Heart right ventricle (tissue), 16 donors: Measurements from ENCODE around the gene PPM1N. TPM values are rescaled to one million over a fixed set of nuclear protein-coding genes. Genes with fewer than 3 reads are reported as not detected.

Source experiments
- ATAC-seq, 8 donors: fragments of 200-7000 bp; cut with Tn5 transposase; one replicate each; pipeline ENCODE4 v1.9.1; 2020; ENCODE audit warnings: mild to moderate bottlenecking in 8 of 8, moderate library complexity in 8 of 8, moderate number of reproducible peaks in 1 of 8
- DNase-seq, 2 donors: peaks; one replicate each; pipeline ENCODE4 v3.0.0-alpha.2; 2020
- H3K27ac ChIP-seq, 10 donors: fragments of 200-600 bp; sonication (generic) in 2 of 10; one replicate each; pipeline versions ENCODE4 v1.5.0 to v1.8.0; 2020 to 2022; ENCODE audit warnings: mild to moderate bottlenecking in 3 of 10
- H3K27me3 ChIP-seq, 7 donors: fragments of 200-600 bp; one replicate each; pipeline ENCODE4 v1.8.0; 2021 to 2022; ENCODE audit warnings: mild to moderate bottlenecking in 2 of 7
- H3K36me3 ChIP-seq, 9 donors: fragments of 200-600 bp; sonication (generic) in 1 of 9; one replicate each; pipeline versions ENCODE4 v1.5.0 to v1.8.0; 2020 to 2022; ENCODE audit warnings: mild to moderate bottlenecking in 2 of 9
- H3K4me1 ChIP-seq, 9 donors: fragments of 200-600 bp; sonication (generic) in 1 of 9; one replicate each; pipeline versions ENCODE4 v1.5.0 to v1.8.0; 2020 to 2022; ENCODE audit warnings: mild to moderate bottlenecking in 4 of 9
- H3K4me3 ChIP-seq, 10 donors: fragments of 200-600 bp; sonication (generic) in 2 of 10; one replicate each; pipeline versions ENCODE4 v1.5.0 to v1.8.0; 2020 to 2022; ENCODE audit warnings: mild to moderate bottlenecking in 7 of 10, moderate library complexity in 2 of 10
- H3K9me3 ChIP-seq, 11 donors: fragments of 200-600 bp in 10 of 11; sonication (generic) in 2 of 11; one replicate each; pipeline versions ENCODE4 v1.5.0 to v1.8.0; 2013 to 2022; ENCODE audit warnings: mild to moderate bottlenecking in 2 of 11, control low read depth in 1 of 11, moderate library complexity in 1 of 11
- WGBS, 2 donors: extraction: QIAGEN DNeasy Blood & Tissue Kit; methylation state at CpG; one replicate each; pipeline ENCODE4 v1.1.7; 2013; ENCODE audit warnings: inconsistent platforms in 1 of 2; 5-methylcytosine and 5-hydroxymethylcytosine counted together
- intact Hi-C, 10 donors: fragments of 100-400 bp; cut with DNase I; formaldehyde crosslinking; loops; one replicate each; pipeline versions ENCODE4 v1.11.1 to v1.14.2; 2022
- polyA plus RNA-seq, 2 donors: library from polyadenylated mRNA; stranded (reverse); fragments of 200-250 nt; gene quantifications; one replicate each; pipeline ENCODE4 v1.2.3, GENCODE V29; 2013
- total RNA-seq, 10 donors: library from RNA; stranded (reverse); fragmentation: NEBNext Ultra II Directional in 3 of 10; extraction: Animal tissue kit (Norgen Biotek cat#: 25700) in 3 of 10; gene quantifications; one replicate each; pipeline versions ENCODE4 v1.2.1 to v1.2.4, GENCODE V29; 2021 to 2023
- TF ChIP-seq, protein P1 (sequence below), 9 donors: fragments of 200-600 bp; sonication (generic) in 2 of 9; IDR thresholded peaks; one replicate each; pipeline versions ENCODE4 v1.5.0 to v1.8.0; 2021 to 2022; ENCODE audit warnings: antibody characterized with exemption in 9 of 9, mild to moderate bottlenecking in 5 of 9, moderate library complexity in 1 of 9
- donor health status: Arrhythmogenic right ventricular cardiomyopathy.
- donor health status: ischemic (EF 13 %, LVEDD 7.1; RV severe dilation, severe dysfunction).
- donor health status: healthy with polysubstance abuse.
- donor health status: DM: no; HTN: yes; CAD: no.
- donor health status: DM: no; HTN: no; CAD: no.
- donor health status: ischemic (EF 25% LVEDD 6.9; RV normal size, moderate dysfunction).
- donor health status: ischemic (EF 25% LVEDD 5.7; RV mildly dilated, moderate dysfunction).
- donor health status: healthy.
- donor health status: DM: yes; HTN: yes; CAD: no.
- donor health status: Ischemic cardiomyopathy.
- donor health status: ischemic (EF 35%, LVEDD 5.7; RV mildly dilated, moderate dysfunction).
- donor health status: nonischemic (EF 11% LVEDD 7.7; RV severe dilation, severe dysfunction).
- donor health status: DM: yes; HTN: yes; CAD: no.
- donor health status: PGD.
- donor health status: ischemic (EF 29% LVEDD 5.4; RV normal size, mild dysfunction).
- donor health status: nonischemic (EF 23%, LVEDD 6.1; RV moderate dilation, normal function).

The PPM1N gene
- total and polyA plus RNA-seq, 12 donors = 0.32 to 3.6 (median 0.57) TPM; not detected in 5

DNA sequence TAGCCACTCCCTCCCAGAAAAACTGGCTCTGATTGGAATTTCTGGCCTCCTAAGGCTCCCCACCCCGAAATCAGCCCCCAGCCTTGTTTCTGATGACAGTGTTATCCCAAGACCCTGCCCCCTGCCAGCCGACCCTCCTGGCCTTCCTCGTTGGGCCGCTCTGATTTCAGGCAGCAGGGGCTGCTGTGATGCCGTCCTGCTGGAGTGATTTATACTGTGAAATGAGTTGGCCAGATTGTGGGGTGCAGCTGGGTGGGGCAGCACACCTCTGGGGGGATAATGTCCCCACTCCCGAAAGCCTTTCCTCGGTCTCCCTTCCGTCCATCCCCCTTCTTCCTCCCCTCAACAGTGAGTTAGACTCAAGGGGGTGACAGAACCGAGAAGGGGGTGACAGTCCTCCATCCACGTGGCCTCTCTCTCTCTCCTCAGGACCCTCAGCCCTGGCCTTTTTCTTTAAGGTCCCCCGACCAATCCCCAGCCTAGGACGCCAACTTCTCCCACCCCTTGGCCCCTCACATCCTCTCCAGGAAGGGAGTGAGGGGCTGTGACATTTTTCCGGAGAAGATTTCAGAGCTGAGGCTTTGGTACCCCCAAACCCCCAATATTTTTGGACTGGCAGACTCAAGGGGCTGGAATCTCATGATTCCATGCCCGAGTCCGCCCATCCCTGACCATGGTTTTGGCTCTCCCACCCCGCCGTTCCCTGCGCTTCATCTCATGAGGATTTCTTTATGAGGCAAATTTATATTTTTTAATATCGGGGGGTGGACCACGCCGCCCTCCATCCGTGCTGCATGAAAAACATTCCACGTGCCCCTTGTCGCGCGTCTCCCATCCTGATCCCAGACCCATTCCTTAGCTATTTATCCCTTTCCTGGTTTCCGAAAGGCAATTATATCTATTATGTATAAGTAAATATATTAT, 24.3 kb upstream of the PPM1N start:
- DNase-seq = no peak
- no peaks in the 10 kb centered on the region for H3K9me3 ChIP-seq
- TF ChIP-seq, protein P1, sequence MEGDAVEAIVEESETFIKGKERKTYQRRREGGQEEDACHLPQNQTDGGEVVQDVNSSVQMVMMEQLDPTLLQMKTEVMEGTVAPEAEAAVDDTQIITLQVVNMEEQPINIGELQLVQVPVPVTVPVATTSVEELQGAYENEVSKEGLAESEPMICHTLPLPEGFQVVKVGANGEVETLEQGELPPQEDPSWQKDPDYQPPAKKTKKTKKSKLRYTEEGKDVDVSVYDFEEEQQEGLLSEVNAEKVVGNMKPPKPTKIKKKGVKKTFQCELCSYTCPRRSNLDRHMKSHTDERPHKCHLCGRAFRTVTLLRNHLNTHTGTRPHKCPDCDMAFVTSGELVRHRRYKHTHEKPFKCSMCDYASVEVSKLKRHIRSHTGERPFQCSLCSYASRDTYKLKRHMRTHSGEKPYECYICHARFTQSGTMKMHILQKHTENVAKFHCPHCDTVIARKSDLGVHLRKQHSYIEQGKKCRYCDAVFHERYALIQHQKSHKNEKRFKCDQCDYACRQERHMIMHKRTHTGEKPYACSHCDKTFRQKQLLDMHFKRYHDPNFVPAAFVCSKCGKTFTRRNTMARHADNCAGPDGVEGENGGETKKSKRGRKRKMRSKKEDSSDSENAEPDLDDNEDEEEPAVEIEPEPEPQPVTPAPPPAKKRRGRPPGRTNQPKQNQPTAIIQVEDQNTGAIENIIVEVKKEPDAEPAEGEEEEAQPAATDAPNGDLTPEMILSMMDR (IDR thresholded peaks at IDR 0.05) = no peak
- H3K36me3 ChIP-seq = no peaks in the 10 kb centered on the region
- WGBS, 2 donors = 67 to 70% methylated on average over 27 of the region's 27 CpGs
- no peak for ATAC-seq
- H3K27ac ChIP-seq = no peak overlapping the region
- intact Hi-C loops = loop anchor here in 1 of 10 donors (10.0 kb wide), 1 partner anchor 49 kb away; the partner anchor contains the start of gene ERCC1
- H3K4me1 ChIP-seq = peaks cover 2 to 50% (median 34%) of the 10 kb centered on the region in 9 donors
- peaks cover 0 to 46% (median 0%) of the 10 kb centered on the region in 7 donors for H3K27me3 ChIP-seq
- H3K4me3 ChIP-seq = no peak overlapping the region

DNA sequence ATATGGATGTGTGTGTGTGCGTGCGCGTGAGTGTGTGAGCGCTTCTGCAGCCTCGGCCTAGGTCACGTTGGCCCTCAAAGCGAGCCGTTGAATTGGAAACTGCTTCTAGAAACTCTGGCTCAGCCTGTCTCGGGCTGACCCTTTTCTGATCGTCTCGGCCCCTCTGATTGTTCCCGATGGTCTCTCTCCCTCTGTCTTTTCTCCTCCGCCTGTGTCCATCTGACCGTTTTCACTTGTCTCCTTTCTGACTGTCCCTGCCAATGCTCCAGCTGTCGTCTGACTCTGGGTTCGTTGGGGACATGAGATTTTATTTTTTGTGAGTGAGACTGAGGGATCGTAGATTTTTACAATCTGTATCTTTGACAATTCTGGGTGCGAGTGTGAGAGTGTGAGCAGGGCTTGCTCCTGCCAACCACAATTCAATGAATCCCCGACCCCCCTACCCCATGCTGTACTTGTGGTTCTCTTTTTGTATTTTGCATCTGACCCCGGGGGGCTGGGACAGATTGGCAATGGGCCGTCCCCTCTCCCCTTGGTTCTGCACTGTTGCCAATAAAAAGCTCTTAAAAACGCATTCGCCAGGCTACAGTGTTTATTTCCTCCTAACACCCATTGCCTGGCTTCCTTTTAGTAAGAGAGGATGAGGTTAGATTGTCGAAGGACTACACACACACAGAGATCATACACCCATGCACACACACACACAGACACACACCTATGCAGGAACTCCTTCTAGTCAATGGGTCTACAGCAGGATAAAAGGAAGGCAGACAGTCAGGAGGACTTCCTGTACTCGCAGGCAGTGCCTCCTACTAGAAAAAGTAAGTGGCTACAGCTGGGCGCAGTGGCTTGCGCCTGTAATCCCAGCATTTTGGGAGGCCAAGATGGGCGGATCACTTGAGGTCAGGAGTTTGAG, 23.4 kb upstream of the PPM1N start:
- Histone ChIP-seq H3K4me3 (no peak overlapping the region), H3K9me3 (no peaks in the 10 kb centered on the region), H3K36me3 (no peaks in the 10 kb centered on the region), H3K27me3 (peaks cover 0 to 46% (median 0%) of the 10 kb centered on the region in 7 donors), H3K27ac (no peak overlapping the region), H3K4me1 (peaks cover 2 to 46% (median 31%) of the 10 kb centered on the region in 9 donors)
- intact Hi-C loops = loop anchor here in 1 of 10 donors (10.0 kb wide), 1 partner anchor 50 kb away; the partner anchor contains the start of gene ERCC1
- ATAC-seq (no peak), DNase-seq (no peak)
- TF ChIP-seq, protein P1 (IDR thresholded peaks at IDR 0.05) = no peak
- WGBS, 2 donors = 64 to 68% methylated on average over 28 of the region's 28 CpGs

DNA sequence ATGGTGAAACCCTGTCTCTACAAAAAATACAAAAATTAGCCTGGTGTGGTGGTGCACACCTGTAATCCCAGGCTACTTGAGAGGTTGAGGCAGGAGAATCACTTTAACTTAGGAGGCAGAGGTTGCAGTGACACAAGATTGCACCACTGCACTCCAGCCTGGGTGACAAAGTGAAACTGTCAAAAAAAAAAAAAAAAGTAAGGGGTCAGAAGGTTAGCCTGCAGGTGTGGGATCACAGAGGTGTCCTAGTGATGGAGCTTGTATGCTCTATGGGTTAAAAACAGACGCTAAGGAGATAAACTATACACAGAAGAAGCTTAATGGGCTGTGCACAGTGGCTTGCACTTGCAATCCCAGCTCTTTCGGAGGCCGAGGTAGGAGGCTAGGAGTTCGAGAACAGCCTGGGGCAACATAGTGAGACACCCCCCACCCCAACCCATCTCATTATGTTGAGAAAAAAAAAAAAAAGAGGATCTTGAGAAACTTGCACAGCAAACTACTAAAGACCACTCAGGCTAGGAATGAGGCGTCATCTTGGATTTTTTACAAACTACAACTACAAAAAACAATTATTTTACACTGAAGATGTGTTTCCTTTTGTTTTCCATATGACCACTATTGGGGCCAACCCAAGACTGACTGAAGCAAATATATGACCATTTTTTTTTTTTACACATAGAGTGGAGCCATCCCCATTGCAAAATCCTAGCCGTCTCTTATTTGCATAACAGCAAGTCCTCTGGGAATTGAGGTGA, 22.5 kb upstream of the PPM1N start:
- 80 to 84% methylated on average over 6 of the region's 6 CpGs for WGBS, 2 donors
- TF ChIP-seq, protein P1 (IDR thresholded peaks at IDR 0.05) = no peak
- ATAC-seq (no peak), DNase-seq (no peak)
- H3K9me3 ChIP-seq = no peaks in the 10 kb centered on the region
- H3K4me3 ChIP-seq = no peak overlapping the region
- H3K36me3 ChIP-seq = no peaks in the 10 kb centered on the region
- H3K27me3 ChIP-seq = peaks cover 0 to 46% (median 0%) of the 10 kb centered on the region in 7 donors
- H3K4me1 ChIP-seq = peaks cover 0 to 41% (median 23%) of the 10 kb centered on the region in 9 donors
- H3K27ac ChIP-seq = no peak overlapping the region
- intact Hi-C loops = loop anchor here in 1 of 10 donors (10.0 kb wide), 1 partner anchor 51 kb away; the partner anchor contains the start of gene ERCC1
